Brain microvascular endothelial cell (primary cell): ENCODE data around the gene CYB5D1.

Experiments used
- DNase-seq: peaks from one replicate; pipeline ENCODE4 v3.0.0-alpha.2; 2020
- H3K27ac ChIP-seq: fragments of 250-450 bp; sonication (Bioruptor Pico); 2 replicates; pipeline ENCODE4 v1.5.1; 2020; ENCODE audit warnings: mild to moderate bottlenecking, moderate library complexity
- H3K27me3 ChIP-seq: fragments of 250-450 bp; sonication (Bioruptor Pico); replicated peaks from 2 replicates; pipeline ENCODE4 v1.5.1; 2020; ENCODE audit warnings: mild to moderate bottlenecking
- H3K36me3 ChIP-seq: fragments of 250-450 bp; sonication (Bioruptor Pico); replicated peaks from 2 replicates; pipeline ENCODE4 v1.5.1; 2020; ENCODE audit warnings: mild to moderate bottlenecking
- H3K4me3 ChIP-seq: 2 replicates; pipeline ENCODE4 v1.5.1; 2011; ENCODE audit warnings: low read depth, mild to moderate bottlenecking, control low read depth, low read length, moderate library complexity
- in situ Hi-C: cut with HindIII; loops from 2 replicates; pipeline ENCODE4 v1.10.0; 2017; ENCODE audit warnings: low sequenced_read_pairs, low pct_ligation_motif_present
- TF ChIP-seq, protein P1 (sequence below): IDR thresholded peaks from 2 replicates; pipeline ENCODE4 v1.5.1; 2011; ENCODE audit warnings: low read depth, mild to moderate bottlenecking, moderate library complexity, low read length, control low read depth, inconsistent platforms; ENCODE audit errors: missing control alignments

CYB5D1 gene

DNA sequence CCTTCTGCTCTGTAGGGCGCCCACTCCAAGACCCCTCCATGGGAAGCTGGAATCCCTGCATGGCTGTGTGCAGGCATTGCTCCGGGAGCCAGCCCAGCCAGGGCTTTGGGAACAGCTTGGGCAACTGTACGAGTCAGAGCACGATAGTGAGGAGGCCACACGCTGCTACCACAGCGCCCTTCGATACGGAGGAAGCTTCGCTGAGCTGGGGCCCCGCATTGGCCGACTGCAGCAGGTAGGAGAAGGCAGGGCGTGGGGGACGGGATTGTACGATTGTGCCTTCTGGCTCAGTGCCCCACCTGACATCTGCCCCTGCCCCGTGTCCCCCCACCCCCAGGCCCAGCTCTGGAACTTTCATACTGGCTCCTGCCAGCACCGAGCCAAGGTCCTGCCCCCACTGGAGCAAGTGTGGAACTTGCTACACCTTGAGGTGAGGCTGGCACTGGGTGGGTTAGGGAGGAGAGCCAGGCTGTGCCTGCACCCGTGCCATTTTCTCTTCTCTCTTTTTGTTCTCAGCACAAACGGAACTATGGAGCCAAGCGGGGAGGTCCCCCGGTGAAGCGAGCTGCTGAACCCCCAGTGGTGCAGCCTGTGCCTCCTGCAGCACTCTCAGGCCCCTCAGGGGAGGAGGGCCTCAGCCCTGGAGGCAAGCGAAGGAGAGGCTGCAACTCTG, 11.6 kb upstream of the CYB5D1 start:
- H3K36me3 ChIP-seq: peaks cover 31% of the 10 kb centered on the region
- H3K4me3 ChIP-seq: no peak overlapping the region

GRCh38 chr17:7846765-7847661, 10.8 kb upstream of the CYB5D1 start:
- Histone ChIP-seq H3K27me3 (no peaks in the 10 kb centered on the region), H3K27ac (no peak overlapping the region), H3K36me3 (peaks cover 36% of the 10 kb centered on the region), H3K4me3 (no peak overlapping the region)
- DNase-seq: no peak
- in situ Hi-C loops: no loop called here
- TF ChIP-seq, protein P1, sequence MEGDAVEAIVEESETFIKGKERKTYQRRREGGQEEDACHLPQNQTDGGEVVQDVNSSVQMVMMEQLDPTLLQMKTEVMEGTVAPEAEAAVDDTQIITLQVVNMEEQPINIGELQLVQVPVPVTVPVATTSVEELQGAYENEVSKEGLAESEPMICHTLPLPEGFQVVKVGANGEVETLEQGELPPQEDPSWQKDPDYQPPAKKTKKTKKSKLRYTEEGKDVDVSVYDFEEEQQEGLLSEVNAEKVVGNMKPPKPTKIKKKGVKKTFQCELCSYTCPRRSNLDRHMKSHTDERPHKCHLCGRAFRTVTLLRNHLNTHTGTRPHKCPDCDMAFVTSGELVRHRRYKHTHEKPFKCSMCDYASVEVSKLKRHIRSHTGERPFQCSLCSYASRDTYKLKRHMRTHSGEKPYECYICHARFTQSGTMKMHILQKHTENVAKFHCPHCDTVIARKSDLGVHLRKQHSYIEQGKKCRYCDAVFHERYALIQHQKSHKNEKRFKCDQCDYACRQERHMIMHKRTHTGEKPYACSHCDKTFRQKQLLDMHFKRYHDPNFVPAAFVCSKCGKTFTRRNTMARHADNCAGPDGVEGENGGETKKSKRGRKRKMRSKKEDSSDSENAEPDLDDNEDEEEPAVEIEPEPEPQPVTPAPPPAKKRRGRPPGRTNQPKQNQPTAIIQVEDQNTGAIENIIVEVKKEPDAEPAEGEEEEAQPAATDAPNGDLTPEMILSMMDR: no peak

More for the DNA sequence above, 11.6 kb upstream of the CYB5D1 start:
- no peak for DNase-seq
- in situ Hi-C loops: no loop called here
- no peaks in the 10 kb centered on the region for H3K27me3 ChIP-seq
- no peak overlapping the region for H3K27ac ChIP-seq
- TF ChIP-seq, protein P1: no peak

- Histone ChIP-seq H3K27ac (no peak overlapping the region), H3K4me3 (no peak overlapping the region), H3K27me3 (no peaks in the 10 kb centered on the region), H3K36me3 (peaks cover 48% of the 10 kb centered on the region)
- in situ Hi-C loops: no loop called here
- TF ChIP-seq, protein P1: no peak
- DNase-seq: no peak
Observed at GRCh38 chr17:7848131-7848579, 9.6 kb upstream of the CYB5D1 start.

- H3K36me3 ChIP-seq: peaks cover 50% of the 10 kb centered on the region
Observed at GRCh38 chr17:7848739-7849129, 9.1 kb upstream of the CYB5D1 start.

DNA sequence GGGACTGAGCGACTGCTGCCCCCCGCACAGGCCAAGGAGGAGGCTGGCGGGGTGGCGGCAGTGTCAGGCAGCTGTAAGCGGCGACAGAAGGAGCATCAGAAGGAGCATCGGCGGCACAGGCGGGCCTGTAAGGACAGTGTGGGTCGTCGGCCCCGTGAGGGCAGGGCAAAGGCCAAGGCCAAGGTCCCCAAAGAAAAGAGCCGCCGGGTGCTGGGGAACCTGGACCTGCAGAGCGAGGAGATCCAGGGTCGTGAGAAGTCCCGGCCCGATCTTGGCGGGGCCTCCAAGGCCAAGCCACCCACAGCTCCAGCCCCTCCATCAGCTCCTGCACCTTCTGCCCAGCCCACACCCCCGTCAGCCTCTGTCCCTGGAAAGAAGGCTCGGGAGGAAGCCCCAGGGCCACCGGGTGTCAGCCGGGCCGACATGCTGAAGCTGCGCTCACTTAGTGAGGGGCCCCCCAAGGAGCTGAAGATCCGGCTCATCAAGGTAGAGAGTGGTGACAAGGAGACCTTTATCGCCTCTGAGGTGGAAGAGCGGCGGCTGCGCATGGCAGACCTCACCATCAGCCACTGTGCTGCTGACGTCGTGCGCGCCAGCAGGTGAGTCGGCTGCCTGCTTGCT, 8.6 kb upstream of the CYB5D1 start:
- Histone ChIP-seq H3K27ac (no peak overlapping the region), H3K4me3 (no peak overlapping the region), H3K36me3 (peaks cover 50% of the 10 kb centered on the region), H3K27me3 (no peaks in the 10 kb centered on the region)
- no peak for DNase-seq
- in situ Hi-C loops: no loop called here
- TF ChIP-seq, protein P1: no peak

More at GRCh38 chr17:7848739-7849129, 9.1 kb upstream of the CYB5D1 start:
- TF ChIP-seq, protein P1: no peak
- in situ Hi-C loops: no loop called here
- H3K4me3 ChIP-seq: no peak overlapping the region
- H3K27ac ChIP-seq: no peak overlapping the region
- DNase-seq: no peak
- no peaks in the 10 kb centered on the region for H3K27me3 ChIP-seq
